ENCODE data around the gene BLTP3B.

GRCh38 chr12:100186071-100186470 lies 43.4 kb upstream of the BLTP3B start:
- TF ChIP-seq, protein P1, sequence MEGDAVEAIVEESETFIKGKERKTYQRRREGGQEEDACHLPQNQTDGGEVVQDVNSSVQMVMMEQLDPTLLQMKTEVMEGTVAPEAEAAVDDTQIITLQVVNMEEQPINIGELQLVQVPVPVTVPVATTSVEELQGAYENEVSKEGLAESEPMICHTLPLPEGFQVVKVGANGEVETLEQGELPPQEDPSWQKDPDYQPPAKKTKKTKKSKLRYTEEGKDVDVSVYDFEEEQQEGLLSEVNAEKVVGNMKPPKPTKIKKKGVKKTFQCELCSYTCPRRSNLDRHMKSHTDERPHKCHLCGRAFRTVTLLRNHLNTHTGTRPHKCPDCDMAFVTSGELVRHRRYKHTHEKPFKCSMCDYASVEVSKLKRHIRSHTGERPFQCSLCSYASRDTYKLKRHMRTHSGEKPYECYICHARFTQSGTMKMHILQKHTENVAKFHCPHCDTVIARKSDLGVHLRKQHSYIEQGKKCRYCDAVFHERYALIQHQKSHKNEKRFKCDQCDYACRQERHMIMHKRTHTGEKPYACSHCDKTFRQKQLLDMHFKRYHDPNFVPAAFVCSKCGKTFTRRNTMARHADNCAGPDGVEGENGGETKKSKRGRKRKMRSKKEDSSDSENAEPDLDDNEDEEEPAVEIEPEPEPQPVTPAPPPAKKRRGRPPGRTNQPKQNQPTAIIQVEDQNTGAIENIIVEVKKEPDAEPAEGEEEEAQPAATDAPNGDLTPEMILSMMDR (IDR thresholded peaks at IDR 0.05) = no peak
- no peak for TF ChIP-seq EZH2 (IDR thresholded peaks at IDR 0.05; ENCODE audit: borderline replicate concordance, insufficient read depth, low read depth, low read length, poor library complexity, severe bottlenecking)
